ENCODE results near the gene TMX3. TPM values are rescaled to one million over a fixed set of nuclear protein-coding genes. Genes with fewer than 3 reads are reported as not detected.

TMX3 gene
- total RNA-seq, 2 donors from 2014 or later, result 17.5 to 25.9 TPM

- Histone ChIP-seq H3K27me3 (no peaks in the 10 kb centered on the region), H3K9me3 (no peaks in the 10 kb centered on the region), H3K36me3 (replicated peaks in 1 of 2; ENCODE audit: insufficient read depth in 1 of 2, low read depth in 2 of 2) (no peaks in the 10 kb centered on the region), H3K27ac (no peak overlapping the region), H3K4me3 (no peak overlapping the region), H3K4me1 (no peaks in the 10 kb centered on the region)
- DNase-seq, result no peak
- ATAC-seq, result no peak
- intact Hi-C loops (cut with DNase I), result no loop called here
- WGBS, 2 donors, result 55 to 90% methylated on average over 1 of the region's 1 CpG
- TF ChIP-seq CTCF (IDR thresholded peaks at IDR 0.05) (no peak), POLR2A (IDR thresholded peaks at IDR 0.05) (no peak)
These were observed 49.3 kb downstream of the TMX3 start for GRCh38 chr18:68665628-68666027.

- H3K27me3 ChIP-seq, result no peaks in the 10 kb centered on the region
- no peak for DNase-seq
- H3K27ac ChIP-seq, result no peak overlapping the region
- no peaks in the 10 kb centered on the region for H3K36me3 ChIP-seq (replicated peaks in 1 of 2; ENCODE audit: insufficient read depth in 1 of 2, low read depth in 2 of 2)
- ATAC-seq, result no peak
- no peak for TF ChIP-seq CTCF (IDR thresholded peaks at IDR 0.05)
- TF ChIP-seq POLR2A (IDR thresholded peaks at IDR 0.05), result no peak
- 47 to 56% methylated on average over 4 of the region's 4 CpGs for WGBS, 2 donors
- H3K4me1 ChIP-seq, result no peaks in the 10 kb centered on the region
- no peaks in the 10 kb centered on the region for H3K9me3 ChIP-seq
- intact Hi-C loops (cut with DNase I), result no loop called here
- no peak overlapping the region for H3K4me3 ChIP-seq
These were observed 52.2 kb downstream of the TMX3 start for GRCh38 chr18:68662754-68663153.

- Histone ChIP-seq H3K27me3 (no peaks in the 10 kb centered on the region), H3K4me1 (no peaks in the 10 kb centered on the region), H3K27ac (no peak overlapping the region), H3K36me3 (replicated peaks in 1 of 2; ENCODE audit: insufficient read depth in 1 of 2, low read depth in 2 of 2) (no peaks in the 10 kb centered on the region), H3K9me3 (no peaks in the 10 kb centered on the region), H3K4me3 (no peak overlapping the region)
- DNase-seq (no peak), ATAC-seq (peak; percentile 12)
- WGBS, 2 donors, result 17 to 23% methylated on average over 5 of the region's 5 CpGs
- no peak for TF ChIP-seq POLR2A (IDR thresholded peaks at IDR 0.05)
- TF ChIP-seq CTCF (IDR thresholded peaks at IDR 0.05), result peak; percentile 29 to 60 (median 51)
- intact Hi-C loops (cut with DNase I), result no loop called here
These were observed 54.3 kb downstream of the TMX3 start for GRCh38 chr18:68660354-68661183.

GRCh38 chr18:68648191-68648590, 66.7 kb downstream of the TMX3 start:
- ATAC-seq (no peak), DNase-seq (no peak)
- Histone ChIP-seq H3K4me3 (no peak overlapping the region), H3K36me3 (replicated peaks in 1 of 2; ENCODE audit: insufficient read depth in 1 of 2, low read depth in 2 of 2) (no peaks in the 10 kb centered on the region), H3K4me1 (no peaks in the 10 kb centered on the region), H3K27ac (no peak overlapping the region), H3K27me3 (no peaks in the 10 kb centered on the region), H3K9me3 (no peaks in the 10 kb centered on the region)
- intact Hi-C loops (cut with DNase I), result no loop called here
- no peak for TF ChIP-seq CTCF (IDR thresholded peaks at IDR 0.05)
- no peak for TF ChIP-seq POLR2A (IDR thresholded peaks at IDR 0.05)

GRCh38 chr18:68642003-68642402, 72.9 kb downstream of the TMX3 start:
- no peaks in the 10 kb centered on the region for H3K9me3 ChIP-seq
- no peaks in the 10 kb centered on the region for H3K36me3 ChIP-seq (replicated peaks in 1 of 2; ENCODE audit: insufficient read depth in 1 of 2, low read depth in 2 of 2)
- H3K27ac ChIP-seq, result no peak overlapping the region
- no peaks in the 10 kb centered on the region for H3K27me3 ChIP-seq
- ATAC-seq (no peak), DNase-seq (no peak)
- H3K4me1 ChIP-seq, result no peaks in the 10 kb centered on the region
- 34 to 49% methylated on average over 3 of the region's 3 CpGs for WGBS, 2 donors
- TF ChIP-seq CTCF (IDR thresholded peaks at IDR 0.05), result no peak
- no peak for TF ChIP-seq POLR2A (IDR thresholded peaks at IDR 0.05)
- intact Hi-C loops (cut with DNase I), result no loop called here
- no peak overlapping the region for H3K4me3 ChIP-seq
